ENCODE measurements around the gene MFN1.

The MFN1 gene

DNA sequence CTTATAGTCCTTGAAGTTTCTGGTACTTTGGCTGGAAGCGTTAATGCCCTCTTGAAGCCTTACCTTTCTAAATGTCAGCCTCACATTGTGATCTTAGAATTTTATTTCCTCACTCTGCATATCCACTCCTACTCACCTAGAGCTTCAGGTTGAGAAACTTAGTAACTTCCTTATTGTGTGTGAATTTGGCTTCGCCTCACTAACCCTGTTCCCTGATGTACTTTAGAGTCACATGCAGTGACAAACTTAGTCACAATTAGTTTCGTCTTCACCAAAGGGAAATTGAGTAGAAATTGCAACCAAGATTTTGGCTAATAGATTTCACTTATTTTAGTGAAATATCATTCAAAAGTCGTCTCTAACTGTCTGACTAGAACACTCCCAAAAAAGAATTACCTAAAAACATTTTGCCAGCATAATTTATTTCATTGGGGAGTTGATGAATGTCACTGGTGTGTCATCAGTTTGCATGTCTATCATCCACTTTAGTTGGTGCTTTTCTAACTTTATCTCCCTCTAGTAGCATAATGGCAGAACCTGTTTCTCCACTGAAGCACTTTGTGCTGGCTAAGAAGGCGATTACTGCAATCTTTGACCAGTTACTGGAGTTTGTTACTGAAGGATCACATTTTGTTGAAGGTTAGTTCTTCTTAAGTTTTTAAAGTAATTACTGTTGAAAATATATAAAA is 960 bp downstream of the MFN1 start:
- peak; percentile 23 for DNase-seq

DNA sequence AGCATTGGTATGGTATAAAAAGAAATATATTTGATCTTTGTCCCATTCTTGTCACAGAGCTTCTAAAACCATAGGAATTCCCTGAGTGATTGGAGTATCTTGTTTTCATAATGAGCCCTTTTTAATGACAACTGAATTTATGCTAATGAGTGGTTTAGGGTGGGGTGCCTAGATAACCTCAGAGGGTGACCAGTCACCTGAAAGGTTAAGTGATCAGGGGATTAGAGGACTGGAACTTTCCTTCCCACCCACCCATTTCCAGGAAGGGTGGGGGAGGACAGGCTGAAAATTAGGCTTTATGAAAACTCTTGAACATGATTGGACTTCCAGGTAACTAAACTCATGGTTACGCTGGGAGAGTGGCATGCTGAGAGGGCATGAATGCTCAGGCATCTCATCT is 8.5 kb downstream of the MFN1 start:
- DNase-seq = no peak

DNA sequence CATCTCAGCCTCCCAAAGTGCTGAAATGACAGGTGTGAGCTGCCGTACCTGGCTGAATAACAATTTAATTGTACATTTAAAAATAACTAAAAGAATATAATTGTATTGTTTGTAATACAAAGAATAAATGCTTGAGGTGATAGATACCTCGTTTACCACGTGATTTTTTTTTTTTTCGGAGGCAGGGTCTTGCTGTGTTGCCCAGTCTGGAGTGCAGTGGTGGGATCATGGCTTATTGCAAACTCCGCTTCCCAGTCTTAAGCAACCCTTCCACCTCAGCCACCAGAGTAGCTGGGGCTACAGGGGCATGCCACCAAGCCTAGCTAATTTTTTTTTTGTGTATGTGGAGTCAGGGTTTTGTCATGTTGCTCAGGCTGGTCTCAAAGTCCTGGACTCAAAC is 15.8 kb downstream of the MFN1 start:
- DNase-seq = no peak

DNA sequence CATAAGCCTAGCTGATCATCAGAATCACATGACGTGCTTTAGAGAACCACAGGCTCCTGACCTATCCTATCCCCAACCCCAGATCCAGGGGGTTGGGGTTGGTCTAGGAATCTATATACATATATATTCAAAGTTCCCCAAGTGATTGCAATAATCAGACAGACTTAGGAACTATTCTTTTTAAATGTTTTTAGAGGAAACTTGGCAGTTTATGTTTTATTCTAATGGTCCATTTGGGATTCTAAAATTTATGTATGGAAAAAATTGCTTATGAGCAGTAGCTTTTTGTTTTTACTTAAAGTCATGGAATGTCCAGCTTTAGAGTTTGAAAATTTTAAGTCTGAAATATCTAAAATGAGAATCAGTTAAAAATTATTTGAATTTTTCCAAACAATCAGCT is 22.1 kb downstream of the MFN1 start:
- DNase-seq = no peak

DNA sequence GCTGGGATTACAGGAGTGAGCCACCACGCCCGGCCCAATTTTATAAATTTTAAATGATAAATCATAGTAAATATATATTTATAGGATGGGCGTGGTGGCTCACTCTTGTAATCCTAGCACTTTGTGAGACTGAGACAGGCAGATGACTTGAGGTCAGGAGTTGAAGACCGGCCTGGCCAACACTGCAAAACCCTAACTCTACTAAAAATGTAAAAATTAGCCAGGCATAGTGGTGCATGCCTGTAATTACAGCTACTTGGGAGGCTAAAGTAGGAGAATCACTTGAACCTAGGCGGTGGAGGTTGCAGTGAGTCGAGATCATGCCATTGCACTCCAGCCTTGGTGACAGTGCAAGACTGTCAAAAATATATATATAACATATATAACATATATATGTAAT is 26.4 kb downstream of the MFN1 start:
- DNase-seq = peak; percentile 31

DNA sequence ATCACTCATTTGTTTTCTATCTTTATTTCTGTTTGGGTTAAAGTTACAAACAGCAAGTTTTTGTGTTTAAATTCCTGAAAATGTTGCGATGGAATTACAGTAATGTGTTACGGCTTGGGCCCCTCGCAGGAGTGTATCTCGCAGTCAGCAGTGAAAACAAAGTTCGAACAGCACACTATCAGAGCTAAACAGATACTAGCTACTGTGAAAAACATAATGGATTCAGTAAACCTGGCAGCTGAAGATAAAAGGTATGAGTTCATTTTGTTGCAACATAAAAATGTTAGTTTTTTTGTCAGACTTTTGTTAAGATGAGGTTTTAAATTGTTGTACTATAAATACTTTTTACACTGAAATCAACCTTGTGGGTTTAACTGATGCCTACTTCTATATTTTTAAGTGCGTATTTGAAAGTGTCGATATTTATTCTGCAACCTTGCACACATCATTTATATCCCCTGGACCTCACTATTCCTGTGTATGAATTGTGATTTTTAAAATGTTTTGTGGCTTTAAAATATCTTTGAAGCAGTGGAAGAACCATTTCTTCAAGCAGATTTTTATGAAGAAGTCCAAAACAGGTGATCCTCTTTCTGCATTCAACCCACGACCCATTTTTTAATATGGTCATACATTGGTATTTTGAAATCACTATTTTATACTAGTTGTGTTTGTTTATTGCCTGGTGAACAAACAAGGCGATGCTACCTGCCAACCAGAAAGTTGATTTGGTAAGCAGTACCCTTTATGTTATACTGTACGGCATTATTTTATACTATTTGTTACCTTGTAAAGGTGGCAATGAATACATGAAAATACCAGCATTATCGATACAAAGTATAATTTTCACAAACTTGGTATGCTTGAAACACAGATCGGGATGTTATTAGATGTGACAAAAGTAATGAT is 27.8 kb downstream of the MFN1 start:
- DNase-seq = peak; percentile 83

DNA sequence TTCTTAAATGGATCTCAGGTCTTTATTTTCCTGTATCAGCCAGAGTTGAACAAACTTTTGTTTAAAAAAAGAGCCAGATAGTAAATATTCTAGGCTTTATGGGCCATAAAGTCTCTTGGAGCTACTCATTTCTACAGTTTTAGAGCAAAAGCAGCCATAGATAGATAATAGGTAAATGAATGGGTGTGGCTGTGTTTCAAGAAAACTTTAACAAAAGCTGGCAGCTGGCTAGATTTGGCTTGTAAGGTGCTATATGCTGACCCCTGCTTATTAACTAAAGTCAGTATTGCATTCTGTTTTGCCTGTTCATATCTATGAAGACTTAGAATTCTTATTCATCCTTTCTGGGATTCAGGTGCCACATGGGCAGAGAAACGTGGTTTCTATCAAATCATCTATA is 29.0 kb downstream of the MFN1 start:
- DNase-seq = peak; percentile 58

DNA sequence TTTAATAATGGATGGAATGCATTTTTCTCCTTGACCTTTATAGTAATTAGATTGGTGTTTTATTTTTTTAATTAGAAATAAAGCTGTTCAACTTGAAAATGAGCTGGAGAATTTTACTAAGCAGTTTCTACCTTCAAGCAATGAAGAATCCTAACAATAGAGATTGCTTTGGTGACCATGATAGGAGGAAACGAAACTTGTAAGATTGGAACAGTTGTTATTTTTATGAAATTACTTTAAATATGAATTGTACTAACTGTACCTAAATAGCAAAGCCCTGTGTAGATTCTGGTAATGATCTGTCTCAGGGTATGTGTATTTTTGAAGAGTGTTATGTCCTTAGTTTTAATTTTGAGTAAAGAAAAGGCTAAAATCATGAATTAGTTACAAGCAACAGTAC is 44.4 kb downstream of the MFN1 start:
- DNase-seq = no peak

DNA sequence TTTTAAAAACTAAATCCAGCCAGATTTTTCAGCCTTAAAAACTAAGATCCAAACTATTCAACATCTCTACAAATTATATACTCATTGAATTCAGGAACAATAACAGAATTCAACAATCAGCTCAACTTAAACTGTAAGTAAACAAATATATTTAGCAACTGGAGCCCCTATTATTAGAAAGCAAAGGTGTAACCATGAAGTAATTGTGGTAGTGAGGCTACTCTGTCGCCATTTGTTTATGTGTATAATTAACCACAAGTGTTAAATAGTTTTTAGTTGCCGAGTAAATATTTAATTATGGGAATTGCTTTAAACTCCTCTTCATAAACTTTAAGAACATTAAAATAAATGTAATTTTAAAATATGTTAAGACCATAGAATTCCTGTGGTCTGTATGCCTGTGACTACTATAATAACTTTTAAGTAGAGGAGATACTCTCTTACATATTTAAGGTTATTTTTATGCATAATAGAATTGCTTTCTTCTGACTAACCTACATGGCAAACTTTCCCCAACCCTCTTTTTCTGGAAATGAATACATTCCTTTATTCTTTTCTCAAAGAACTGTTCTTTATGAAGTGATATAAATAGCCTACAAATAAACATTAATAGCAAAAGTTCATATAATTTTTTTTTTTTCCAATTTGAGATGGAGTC is 51.2 kb downstream of the MFN1 start:
- DNase-seq = no peak

DNA sequence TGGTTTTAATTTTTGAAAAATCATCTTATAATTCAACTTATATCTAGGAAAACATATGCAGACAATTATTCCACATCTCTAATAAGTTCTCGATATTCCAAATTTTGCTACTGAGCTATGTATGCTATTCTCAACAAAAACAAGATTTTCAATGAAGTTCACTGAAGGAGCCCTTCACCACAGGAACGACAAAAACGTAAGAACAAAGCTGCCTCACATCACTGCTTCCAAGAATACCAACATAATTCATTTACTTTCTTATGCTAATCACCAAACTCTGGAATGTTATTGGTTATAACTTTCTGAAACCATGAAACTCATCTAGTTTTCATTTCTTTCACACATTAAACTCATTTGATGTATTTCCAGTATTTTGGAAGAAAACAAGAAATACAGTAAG is 54.1 kb downstream of the MFN1 start:
- DNase-seq = no peak

DNA sequence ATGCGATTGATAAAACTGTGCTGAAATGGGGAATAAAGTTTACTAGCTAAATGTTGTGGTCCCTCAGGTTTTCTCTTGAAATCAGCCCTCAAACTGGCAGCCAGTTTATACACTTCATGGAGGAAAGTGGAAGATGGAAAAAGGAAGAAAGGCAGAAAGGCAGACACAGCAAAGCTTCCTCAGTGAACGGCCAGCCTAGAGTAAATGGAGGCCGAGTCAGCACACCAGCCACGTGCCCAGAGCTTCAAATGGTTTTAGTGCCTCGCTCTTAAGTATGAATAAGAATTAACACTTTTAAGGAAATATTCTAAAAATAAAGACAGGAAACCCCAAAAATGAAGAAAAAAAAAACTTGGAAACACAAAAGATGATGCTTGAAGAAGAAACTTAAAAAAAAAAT is 55.5 kb downstream of the MFN1 start:
- DNase-seq = no peak

DNA sequence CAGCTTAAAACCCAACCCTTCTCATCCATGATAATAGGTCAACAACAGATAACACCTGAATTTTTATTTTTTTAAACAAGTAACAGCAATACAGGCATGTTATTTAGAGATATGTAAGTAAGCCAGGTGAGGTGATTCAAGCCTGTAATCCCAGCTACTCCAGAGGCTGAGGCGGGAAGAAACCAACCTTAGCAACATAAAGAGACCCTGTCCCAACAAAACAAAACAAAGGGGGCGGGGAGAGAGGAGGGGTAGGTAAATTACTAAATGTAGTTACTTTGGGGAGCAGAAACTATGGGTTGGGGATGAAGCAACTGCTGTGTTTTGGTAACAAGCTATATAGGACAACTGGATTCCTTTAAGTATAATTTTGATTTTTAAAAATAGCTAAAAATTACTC is 56.8 kb downstream of the MFN1 start:
- no peak for DNase-seq

DNA sequence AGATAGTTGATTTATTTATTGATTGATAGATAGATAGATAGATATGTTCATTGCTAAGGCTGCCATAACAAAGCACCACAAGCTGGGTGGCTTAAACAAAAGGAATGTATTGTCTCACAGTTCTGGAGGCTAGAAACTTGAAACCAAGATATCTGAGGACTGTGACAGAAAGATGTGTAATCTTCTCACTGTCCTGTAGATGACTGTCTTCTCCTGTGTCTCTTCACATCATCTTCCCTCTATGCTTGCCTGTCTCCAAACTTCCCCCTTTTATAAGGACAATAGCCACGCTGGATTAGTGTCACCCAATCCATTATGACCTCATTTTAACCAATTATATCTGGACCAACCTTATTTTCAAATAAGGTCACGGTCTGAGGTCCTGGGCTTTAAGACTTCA is 62.8 kb downstream of the MFN1 start:
- DNase-seq = no peak

DNA sequence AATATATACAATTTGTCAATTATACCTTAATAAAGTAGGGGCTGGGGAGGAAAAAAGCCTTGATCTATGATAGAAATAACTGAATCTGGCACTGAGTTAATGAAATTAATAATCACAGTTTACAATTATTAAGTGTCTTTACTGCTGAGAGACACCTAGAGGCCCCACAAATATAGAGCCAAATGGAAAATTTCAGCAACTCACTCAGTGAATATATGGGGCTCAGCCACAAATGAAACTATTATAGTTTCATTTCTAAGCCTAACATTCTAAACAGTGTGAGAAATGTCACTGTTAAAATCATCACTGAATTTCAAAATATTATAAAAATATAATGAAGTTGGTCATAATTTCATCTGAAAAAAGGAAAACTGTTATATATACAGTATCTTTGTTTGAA is 63.5 kb downstream of the MFN1 start:
- DNase-seq = no peak

DNA sequence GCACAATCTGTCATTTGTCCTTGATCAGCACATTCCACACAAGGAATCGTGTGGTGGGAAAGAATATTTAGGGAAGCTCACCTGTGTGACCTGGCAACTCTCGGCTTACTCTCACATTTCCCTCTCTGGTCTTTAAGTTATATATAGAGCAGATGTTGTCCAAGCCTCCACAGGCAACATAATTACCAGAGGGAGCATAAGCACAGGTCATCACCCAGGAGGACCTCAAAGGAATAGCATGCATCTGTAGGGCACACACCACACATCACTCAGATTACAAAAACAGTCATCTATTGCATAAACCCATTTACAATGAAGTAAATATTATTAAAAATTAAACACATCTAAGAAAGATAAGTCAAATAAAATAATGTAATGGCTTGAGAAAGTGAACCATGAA is 67.3 kb downstream of the MFN1 start:
- DNase-seq = no peak

DNA sequence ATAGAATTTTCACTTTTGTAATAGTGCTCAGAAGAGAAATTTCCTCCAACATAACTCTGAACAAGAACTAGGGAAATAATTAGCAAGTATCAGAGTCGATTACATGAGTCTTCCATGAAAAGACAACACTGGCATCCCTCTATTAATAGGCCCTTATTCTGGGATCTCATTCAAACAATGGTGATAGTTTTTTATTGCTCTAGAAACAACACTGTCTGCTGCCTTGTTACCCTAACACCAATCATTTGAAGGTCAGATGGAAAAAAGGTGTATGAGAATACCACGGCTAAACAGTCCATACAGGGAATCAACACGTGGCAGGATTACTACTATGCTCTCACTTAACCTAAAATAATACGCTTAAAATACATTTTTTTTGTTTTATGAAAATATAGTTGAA is 67.9 kb downstream of the MFN1 start:
- DNase-seq = no peak

DNA sequence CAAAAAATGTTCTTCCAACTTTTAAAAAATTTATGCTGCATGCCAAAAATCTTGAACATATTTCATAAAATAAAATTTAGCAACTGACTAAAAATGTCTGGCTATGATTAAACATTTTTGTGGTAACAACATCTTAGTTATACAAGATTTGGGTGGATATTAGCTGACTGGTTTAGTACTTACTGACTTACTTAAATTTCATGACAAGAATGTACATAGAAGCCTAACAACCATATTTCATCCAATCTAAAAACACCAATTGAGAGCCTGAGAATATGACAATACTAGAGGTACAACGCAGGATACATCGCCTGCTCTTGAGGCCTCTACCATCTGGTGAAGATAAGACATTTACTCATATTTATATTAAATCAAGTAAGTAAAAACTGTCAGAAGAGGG is 69.2 kb downstream of the MFN1 start:
- DNase-seq = no peak

DNA sequence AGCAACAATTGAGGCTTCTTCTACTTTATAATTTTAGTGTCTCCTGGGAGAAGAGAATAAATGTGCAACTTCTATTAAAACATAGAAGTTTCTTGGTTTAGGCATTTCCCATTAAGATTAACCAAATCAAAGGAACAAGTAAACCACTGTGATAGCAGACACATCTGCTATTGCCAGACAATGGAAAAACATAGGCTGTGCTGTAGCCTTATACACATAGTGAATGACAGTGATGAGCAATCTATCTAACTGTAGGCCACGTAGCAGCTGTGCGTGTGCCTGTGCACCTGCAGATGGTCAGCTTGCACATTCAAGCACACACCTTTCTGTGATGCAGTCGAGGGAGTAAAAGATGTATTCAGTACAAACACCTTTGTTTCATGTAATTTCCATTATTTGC is 71.1 kb downstream of the MFN1 start:
- no peak for DNase-seq

DNA sequence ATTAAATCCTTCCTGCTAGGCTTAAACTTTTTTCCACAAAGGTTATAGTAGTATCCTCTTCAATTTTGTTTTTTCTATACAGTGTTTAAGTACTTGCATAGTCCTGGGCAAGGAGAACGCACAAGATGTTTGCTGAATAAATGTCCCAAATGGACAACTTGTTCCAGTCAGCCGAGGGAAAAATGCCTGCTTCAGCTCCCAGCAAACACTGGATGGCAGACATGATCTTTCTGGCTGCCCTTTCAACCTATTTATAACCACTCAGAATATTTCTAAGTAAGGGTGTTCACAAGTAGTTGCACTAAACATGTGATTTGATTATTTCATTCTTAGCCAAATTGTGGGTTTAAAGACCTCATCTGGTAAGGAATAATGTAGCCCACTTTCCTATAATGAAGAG is 74.0 kb downstream of the MFN1 start:
- peak; percentile 13 for DNase-seq

DNA sequence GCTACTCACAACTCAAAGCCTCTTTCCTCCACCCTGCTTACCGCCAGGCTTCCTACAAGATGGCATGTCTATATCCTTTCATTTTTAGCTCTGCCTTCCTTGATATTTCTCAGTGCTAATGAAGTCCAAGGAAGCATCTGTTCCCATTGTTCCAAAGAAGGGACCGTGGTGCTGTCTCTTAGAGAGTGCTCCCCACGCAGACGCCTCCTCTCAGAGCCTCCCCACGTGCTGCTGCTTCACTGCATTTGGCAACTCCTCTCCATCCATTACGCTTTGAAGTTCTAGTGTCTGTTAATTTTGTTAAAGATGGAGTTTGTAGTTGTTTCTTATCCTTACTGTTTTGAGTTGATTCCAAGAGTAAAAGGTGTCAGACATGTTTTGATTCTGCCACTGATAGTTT is 77.6 kb downstream of the MFN1 start:
- no peak for DNase-seq

DNA sequence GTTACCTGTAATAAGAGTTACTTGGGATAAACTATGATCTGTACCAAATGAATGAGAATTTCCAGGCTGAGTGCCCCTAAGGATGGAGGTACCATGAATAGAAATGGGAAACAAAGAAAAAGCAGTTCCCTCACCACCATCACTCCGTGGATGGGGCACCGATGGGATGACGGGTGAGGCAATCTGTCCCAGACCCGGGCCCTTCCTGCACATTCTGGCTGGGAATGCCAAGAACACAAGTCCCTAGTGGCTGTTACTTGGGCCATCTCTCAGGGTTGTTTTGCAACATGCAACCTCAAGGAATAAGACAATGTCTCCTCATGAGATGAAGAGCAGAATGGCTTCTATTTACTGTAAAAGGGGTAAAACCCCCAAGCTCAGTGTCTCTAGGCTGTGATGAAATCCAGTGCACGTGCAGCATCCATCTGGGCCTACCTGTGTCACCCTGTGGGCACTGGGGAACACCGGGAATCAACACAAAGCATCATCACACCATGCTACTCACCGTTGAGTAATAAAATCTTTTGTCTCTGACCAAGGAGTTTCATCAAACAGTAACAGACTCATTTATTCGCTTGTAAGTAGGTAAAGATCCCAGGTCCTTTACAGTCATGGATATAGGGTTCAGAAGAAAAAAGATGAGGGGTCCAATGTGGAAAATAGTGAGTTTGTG is 81.5 kb downstream of the MFN1 start:
- no peak for DNase-seq

DNA sequence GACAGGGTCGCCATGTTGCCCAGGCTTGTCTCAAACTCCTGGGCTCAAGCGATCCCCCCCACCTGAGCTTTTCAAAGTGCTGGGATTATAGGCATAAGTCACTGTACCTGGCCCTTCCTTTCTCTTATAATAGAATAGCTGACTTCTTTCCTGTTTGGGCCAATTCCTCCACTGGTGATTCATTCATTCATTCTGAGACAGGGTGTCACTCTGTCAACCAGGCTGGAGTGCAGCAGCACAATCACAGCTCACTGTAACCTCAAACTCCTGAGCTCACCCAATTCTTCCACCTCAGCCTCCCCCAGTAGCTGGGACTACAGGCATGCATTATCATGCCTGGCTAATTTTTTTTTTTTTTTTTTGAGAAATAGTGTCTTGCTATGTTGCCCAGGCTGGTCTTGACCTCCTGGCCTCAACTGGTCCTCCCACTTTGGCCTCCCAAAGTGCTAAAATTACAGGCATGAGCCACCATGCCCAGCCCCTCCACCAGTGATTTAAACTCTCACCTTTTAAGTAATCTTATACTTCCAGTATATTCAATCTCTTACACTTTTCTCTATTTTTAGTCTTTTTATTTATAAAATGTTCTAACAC is 82.9 kb downstream of the MFN1 start:
- DNase-seq = no peak

DNA sequence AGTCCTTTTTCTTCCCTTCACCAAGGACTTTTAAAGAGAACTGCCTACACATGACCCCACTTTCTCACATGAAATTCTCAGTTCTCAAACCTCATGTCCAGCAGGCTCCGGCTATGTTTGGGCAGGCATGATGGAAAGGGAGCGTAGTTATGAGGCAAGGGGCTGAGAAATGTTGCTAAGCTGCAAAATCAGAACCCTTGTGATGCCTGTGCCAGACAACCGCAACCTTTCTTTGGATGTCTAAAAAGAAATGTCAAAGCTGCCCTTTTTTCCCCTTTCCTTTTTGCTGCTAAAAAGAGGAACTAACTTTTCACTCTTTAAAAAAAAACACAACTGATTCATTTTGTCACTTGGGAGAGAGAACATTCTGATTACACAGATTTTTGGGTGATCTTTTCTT is 84.5 kb downstream of the MFN1 start:
- peak; percentile 12 for DNase-seq
